Measurements from ENCODE around the gene KCNK17.
A peak's percentile ranks its signal among the peaks of the same experiment; 100 is the strongest.

The KCNK17 gene

DNA sequence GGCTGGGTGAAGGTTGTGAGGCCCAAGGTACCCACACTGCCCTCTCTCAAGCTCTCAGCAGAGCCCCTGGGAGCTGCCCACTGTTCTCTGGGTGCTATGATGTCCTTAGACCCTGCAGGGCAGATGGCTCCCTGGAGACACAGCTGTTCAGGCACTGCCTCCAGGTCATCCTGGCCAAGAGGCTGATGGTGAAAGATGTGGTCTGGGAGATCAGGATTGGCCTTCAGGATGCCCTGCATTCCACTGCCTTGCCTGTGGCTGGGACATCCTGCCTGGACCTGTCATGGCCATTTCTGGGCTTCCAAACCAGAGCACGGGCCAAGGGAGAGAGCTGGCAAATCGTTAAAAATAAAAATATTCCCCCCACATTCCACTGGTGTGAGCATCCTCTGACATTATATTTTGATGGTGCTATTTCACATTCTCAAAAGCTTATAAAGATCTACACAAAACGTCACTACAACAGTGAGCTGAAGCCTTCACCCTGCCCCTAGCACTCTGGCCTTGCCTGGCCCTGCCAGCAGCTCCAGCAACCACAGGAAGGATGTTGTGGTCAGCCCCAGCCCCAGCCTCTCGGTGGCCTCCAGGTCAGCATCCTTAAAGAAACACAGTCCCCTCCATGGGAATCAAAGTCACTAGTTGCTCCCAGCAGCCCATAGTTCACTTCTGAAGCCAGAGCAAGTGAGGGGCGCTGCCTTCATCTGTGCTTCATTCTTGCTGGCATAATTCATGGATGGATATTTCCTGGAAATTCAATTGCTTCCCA is 21.7 kb upstream of the KCNK17 start:
- DNase-seq: no peak

DNA sequence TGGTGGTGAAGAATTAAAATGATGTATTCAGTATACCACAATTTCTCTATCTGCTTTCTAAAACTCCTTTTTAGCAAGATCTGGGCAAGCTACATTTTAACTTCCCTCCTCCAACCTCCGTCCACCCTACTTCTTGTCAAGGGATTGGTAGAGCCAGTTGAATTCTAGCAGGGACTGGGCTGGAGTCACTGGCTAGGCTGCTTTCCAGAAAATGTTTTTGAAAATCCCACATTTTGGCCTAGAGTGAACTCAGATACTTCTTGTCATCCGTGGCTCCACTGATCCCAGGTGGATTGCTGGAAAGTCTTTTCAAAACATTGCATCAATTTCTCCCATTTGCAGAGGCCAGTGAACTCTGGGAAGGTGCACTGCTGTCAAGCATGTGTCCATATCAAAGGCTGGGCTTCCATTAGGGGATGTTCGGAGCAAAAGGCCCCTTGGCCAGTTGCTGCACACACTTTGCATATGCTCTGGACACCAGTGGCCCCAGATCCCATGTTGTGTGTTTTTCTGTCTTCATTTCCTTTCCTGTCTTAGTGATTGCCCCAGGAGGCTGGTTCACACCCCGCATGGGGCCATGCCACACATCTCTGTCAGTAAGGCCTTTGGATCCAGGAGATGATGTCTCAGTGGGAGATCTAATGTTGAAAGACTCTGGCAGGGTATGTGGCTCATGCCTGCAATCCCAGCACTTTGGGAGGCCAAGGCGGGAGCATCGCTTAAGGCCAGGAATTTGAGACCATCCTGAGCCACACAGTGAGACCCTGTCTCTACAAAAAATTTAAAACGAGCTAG is 19.6 kb upstream of the KCNK17 start:
- no peak for DNase-seq

DNA sequence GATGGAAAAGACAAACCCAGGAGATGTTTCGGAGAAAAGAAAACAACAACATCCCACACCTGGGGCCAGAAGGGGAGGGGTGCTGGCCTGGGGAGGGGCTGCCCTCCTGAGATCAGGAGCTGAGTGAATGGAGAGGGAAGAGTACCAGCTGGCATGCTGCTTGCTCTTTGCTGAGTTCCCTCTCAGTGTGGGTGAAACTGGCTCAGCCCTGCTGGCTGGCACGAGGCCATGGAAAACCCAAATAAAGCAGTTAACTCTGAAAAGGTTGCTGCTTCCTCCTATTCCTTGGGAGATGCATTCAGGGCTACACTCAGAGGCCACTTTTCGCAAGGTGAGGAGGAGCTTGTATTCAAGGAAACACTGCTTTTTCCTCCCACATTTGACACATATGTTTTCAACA is 16.3 kb upstream of the KCNK17 start:
- peak; percentile 69 for DNase-seq

DNA sequence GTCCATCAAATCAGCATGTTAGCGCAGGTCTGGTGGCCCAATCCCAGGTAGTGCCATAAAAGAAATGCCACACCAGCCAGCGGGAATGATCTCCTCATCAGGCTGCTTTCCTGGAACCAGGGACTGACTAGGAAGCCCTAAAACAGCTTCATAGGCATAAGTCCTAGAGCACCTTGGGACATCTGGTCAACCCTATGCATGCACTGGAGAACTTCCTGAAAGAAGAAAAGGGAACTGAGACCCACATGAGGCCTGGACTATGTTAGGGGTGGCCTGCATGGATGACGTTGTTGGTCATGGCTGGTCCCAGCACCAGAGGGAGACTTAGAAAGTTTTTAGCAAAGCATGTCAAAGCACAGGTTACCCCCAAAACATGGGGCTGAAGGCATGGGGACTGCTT is 15.8 kb upstream of the KCNK17 start:
- DNase-seq: peak; percentile 22

DNA sequence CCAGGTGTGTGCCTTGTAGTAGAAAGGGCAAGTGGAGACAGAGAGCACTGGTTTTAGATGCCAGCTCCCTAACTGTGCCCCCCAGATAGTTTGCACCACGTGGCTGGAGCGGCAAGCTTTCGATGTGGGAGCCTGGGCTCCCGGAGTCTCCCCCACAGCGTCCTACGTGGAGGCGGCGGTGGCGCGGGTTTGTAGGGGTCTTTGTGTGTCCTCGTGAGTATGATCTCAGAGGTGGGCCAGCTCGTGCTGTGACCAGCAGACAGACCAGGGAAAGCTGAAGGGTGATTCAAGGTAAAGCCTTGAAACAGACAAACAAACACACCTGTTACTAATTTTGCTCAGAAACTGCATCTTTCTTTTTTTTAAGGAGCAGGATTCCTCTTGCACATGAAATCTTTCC is 13.8 kb upstream of the KCNK17 start:
- DNase-seq: no peak

DNA sequence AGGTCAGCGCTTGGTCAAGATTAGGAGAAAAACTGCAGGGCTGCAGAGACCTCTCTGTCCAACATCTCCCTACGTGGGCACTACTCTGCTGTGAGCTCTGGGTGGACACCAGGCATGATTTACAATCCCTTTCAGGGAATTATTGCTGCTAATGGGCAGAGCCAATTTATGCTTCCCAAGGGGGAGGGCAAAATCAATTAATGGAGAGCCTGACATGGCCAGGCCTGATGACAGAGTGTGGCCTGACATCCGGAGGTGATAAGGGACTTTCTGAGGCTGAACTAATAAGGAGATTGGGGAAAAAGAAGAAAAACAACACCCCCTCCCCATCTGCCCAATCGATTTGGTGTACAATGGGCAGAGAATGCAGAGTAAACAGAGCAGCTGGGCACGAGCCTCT is 13.3 kb upstream of the KCNK17 start:
- no peak for DNase-seq

DNA sequence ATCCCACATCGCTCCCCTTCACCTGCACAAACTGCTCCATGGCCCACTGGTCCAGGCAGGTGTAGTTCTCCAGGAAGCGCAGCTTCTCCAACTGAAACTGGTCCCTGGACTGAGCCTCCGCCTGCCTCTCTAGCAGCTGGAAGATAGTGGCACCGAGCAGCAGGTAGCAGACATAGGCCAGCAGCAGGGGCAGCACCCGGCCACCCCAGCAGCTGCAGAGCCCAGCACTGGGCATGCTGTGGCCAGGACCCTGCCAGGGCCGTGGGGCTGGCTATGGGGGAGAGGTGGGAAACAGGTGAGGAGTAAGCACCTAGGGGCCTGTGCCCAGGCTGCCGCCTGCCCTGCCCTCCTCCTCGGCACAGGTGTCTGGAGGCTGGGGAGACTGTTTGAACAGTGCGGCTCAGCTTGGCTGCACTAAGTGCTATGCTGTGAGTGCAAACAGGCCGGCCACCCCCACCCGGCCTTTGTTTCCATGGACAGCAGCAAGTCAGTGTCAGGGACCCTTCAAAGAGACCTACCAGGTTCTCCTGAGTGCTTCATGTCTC is 8.2 kb upstream of the KCNK17 start, which contains the start of gene KCNK16:
Gene KCNK16 (minus strand): TSS at position 397 of the 545 bp plus-strand sequence. CDS start 162 bp downstream, at position 235.
- DNase-seq: no peak

DNA sequence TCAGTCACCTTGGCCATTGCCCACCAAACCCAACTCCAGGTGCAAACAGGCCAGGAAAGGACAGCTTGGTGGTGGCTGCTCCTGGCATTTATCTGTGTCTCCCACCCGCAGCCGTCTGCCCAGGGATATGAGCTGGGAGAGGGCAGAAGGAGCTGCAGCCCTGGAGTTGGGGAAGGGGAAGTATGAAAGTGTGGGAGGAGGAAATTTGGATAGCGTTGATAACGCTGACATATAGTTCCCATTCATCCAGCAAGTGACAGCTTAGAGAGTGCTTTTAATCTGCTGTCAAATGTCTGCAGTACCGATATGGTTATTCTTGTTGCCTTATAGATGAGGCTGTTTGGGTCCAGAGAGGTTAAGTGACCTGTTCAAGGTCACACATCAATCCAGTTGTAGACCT is 7.5 kb upstream of the KCNK17 start:
- no peak for DNase-seq

DNA sequence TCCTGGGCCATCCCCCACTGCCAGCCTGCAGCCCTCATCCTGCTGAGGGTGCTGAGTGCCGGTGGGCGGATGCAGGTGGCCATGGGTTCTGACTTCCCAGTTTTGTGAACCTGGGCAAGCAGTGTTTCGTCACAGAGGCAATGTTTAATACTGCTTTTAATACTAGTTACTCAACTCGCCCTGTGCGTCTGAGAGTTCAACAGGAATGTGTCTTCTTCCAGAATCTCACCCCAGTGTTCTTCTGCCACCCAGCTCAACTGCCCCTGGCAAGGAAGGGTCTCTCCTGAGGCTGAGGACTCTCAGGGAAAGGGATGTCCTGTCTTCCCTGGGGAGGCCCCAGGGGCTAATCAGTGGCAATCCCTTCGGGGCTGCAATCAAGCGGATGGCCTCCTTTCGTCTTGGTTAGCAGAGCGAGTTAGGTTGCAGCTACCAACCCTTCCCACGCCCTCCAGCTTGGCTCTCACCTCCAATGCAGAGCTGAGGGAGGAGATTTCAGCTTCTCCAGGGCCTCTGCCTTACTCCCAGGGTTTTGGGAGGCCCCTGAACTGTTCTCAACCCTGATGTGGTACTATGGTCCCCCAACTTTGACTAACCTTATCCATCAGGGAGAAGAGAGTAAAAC is 6.3 kb upstream of the KCNK17 start:
- no peak for DNase-seq

DNA sequence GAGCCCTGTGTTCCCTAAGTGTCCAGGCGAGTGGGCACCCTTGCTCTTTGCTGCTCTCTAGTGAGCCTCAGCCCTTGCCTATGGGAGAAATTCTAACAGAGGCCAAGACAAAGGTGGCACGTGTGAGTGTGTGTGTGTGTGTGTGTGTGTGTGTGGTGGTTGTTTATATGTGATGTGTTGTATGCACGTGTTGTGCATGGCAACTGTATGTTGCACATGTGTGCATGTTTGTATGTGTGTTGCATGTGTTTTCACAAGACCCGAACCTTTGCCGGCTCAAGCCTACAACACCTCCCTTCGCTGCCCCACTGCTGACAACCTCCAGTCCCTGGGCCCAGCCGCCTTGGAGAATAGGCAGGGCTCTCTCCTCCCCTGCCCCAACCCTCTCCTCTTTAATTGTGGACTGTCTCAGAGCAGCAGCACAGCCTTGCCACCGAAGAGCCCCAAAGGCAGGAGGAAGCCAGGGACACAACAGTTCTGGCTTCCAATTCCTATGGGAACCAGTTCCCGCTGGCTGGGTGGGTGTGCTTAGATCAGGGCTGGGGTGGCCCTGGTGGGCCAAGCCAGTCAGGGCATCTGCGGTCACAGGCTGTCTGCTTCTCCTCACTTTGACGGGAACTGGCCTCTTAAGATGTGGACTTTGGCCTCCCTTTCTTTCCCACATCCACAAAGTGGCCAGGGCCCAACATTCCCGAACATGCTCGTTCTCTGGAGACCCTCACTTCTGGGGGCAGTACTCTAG is 5.6 kb upstream of the KCNK17 start:
- no peak for DNase-seq

DNA sequence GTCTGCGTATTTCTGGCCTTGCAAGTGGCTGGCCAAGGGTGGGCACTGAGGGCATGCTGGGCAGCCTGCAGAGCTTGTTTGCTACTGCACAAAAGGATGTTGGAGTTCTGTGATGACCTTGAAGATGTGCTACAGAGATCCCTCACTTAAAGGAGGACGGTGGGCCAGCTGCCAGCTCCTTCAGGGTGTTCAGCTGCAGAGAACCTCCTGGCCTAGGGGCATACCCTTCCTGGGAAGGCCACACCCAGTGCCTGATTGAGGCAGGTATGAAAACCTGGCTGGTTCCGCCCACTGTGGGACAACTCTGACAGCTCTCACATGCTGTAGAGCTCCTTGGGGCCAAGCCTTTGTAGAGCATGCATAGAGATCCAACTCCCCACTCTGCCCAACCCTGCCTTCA is 3.0 kb upstream of the KCNK17 start:
- DNase-seq: no peak

DNA sequence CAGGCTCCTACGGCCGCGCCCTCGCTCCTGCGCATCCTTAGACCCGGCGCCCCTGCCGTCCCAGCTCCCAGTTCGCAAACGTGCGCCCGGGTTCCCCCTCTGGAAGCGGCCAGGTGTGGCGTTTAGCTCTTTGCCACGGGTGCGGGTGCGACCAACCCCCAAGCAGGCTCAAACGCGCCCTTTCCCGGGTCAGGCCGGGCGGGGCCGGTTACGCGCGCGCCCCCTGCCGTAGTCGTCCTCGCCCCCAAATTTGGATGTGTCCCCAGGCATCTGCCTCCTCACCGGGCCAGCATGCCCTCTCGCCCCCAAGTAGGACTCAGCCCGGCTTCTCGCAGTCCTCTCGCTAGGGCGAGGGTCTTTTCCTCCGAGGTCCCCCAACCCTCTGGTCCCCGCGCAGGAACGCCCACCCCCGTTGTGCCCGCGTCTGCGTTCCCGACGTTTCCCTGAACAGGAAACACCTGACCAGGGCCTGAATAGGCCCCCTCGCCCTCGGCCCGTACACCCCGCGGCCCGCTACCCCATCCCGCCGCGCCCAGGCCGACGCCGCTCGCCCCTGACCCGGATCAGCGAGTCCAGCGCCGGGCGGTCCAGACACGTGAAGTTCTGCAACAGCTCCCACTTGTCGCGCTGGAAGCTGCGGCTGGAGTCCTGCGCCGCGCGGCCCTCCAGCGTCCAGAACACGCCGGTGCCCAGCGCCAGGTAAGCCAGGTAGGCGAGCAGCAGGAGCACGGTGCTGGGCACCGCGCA is 520 bp downstream of the KCNK17 start:
- DNase-seq: no peak

DNA sequence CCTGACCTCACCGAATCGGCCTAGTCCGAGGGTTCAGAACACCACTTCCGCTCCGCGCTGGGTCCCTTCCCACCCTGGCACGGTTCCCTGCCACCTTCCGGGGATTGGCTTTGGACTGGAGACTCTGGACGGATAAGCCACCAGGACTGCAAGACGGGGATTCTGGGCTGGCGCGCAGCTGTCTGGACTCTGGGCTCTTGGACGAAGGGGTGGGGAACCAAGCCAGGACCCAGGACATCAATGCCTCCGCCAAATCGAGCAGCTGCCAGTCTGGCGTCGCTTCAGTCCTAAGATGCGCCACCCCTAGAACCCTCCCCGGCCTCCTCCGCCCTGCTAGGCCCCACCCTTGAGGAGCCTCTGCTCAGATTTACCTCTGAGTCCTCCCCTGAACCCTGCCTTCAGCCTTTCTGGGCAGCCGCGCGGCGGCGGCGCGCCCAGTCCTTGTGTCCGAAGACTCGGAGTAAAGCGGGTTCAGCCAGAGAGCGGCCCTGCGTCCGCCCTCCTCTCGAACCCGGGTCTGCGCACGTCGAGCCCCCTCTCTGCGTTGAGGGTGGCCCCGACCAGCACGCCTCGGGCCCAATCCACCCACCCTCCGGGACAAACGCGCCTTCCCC is 1.2 kb downstream of the KCNK17 start:
- DNase-seq: no peak

DNA sequence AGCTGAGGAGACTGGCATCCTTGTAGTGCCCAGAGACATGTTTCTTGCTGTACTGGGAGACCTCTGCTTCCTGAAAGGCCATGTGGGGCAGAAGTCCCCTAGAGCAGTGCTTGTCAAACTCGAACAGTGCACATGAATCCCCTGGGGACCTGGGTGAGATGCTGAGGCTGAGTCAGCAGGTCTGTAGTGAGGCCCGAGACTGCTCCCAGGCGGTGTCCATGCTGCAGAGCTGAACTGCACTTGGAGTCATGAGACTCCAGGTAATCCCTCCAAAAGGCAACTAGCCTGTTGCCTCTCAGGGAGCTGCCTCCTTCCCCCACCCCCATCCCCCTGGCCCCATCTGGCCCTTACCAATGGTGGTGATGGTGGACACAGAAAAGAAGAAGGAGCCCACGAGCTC is 3.7 kb downstream of the KCNK17 start:
- no peak for DNase-seq

DNA sequence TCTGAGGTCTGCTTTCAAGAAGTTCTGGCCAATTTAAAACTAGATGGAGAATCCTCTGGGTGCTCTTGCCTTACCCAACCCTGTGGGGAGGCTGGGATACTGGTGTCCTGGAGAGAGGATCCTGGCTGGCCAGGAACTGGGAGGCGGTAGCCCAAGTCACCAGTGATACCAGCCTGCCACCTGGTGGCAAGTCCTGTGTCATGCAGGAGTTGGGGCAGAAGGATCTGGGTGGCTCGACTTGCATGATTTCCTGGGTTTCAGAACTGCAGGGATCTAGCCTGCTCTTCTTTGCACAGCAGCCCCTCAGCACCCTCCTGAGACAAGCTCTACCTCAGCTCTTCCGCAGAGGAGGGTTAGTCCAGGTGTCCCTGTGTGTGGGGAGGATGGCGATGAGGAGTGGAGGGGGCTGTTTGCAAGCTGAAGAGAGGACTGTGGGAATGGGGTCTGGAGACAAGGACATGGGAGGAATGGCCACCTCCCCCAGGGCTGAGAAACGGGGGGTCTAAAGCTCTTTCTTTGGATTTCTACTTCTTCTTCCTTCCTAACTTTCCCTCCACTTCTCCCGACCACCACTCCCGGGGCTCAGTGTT is 4.2 kb downstream of the KCNK17 start:
- peak; percentile 30 for DNase-seq

DNA sequence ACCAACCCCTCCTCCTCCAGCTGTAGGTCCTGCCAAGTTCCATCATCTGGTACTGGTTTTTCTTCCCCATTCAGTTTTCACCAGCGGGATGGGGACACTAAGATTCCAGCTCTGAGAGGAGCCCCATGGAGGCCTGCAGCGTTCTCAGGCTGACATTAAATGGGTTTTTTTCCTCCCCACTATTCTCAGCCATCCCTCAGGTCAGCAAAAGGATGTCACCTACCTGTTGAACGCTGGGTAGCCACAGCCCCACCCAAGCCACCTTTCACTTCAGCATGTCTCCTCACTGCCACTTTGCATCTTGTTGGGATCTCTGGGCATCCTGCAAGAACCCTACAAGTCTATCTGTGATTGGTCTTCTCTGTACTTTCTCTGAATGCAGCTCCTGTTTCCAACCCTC is 6.8 kb downstream of the KCNK17 start:
- no peak for DNase-seq

DNA sequence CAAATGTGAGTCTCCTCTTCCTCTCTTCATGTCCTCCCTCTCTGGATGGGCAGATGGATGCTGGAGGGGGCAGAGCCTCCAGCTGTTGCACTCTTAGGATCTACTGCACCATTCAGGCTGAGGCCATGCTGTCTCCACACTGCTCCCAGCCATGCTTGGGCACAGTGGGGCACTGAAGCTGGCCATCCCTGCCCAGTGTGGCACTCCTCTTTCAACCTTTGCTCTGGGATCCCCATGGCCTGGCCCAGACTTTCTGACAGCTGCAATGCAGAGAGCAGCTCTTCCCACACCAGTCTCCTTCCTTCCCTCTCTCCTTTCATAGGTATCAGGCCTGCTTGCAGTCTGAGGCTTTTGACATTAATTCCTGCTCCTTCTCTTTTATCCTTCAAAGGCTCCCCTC is 9.3 kb downstream of the KCNK17 start:
- DNase-seq: no peak

DNA sequence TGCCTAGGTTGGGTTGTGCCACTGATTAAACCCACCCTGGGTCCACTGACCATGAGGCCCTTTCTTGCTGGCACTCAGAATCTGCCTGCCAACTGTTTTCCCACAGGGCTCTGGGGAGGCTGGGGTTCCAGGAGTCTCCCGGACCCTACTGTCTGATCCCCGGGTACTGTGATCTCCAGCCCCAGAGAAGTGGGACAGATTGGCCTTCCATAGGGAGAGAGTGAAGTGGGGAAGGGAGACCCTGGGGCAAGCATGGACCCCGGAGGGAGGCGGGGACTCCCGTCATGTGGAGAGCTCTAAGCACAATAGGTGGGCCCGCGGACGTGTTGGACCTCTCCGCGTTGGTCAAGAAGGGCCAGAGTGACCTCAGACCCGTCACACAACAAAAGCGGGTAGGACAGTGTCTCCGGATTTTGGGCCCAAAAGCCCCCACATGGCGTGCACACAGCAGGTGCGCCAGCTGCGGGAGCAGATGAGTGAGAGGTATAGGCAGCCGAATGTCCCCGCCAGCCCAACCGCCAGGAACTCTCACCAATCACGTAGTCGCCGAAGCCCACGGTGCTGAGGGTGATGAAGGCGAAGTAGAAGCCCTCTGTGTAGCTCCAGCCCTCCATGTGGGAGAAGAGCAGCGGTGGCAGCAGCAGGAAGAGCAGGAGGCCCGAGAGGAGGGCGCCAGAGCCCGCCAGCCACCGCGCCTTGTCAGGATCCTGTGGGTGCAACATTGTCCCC is 10.6 kb downstream of the KCNK17 start:
- DNase-seq: no peak

DNA sequence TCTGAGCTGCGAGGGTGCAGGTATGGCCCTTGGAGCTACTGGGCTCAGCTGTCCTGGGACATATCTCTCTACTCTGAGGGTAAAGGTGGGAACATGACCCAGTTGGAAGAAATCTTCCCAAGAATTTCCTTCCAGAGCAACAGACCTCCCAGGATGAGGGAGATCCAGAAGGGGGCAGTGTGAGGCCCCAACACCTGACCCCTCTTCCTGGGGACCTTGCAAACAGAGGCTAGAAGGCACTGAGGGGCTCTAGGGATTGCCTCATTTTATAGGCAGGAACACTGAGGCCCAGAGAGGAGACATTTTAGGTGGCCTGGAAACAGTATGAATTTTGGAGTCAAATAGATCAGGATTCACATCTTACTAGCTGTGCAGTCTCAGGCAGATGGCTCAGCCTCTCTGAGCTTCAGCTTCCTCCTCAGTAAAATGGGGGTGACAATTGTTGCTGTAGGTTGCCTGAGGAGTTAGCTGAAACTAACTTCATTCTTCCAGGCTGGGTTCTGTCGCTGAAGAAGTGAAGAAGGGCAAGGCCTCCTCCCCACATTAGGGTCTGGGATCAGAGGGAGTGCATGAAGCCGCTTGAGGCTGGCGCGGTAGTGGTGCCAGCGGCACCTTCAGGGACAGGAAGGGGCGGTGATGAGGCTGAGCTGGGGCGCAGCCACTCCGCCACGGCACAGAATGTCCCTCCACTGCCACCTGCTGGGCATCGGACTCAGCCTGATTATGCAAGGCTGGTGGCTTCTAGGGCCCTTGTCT is 11.4 kb downstream of the KCNK17 start:
- DNase-seq: peak; percentile 81

DNA sequence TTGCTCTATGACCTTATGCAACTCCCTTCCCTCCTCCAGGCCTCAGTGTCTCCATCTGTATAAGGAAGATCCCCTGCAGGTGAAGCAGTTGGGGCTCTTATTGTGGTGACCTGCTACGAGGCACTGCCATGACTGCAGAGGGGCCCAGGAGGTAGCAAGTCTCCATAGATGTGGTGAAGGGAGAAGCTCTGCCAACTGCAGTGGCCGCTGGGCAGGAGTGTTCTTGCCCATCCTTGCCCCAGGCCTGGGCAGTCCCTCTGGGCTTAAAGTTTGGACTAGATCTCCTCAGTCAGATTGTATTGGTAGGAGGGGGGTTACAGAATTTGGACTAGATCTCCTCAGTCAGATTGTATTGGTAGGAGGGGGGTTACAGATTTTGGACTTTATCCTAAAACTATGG is 12.2 kb downstream of the KCNK17 start:
- no peak for DNase-seq

Measured in NCI-H1105 (cell line).